ENCODE results near the gene CLDN25.

The CLDN25 gene

GRCh38 chr11:113814181-113814580 lies 34.6 kb downstream of the CLDN25 start:
- DNase-seq = no peak

- no peak for DNase-seq
These were observed 37.6 kb downstream of the CLDN25 start for GRCh38 chr11:113817162-113817561.

- DNase-seq = no peak
These were observed 38.0 kb downstream of the CLDN25 start for GRCh38 chr11:113817626-113818025.

GRCh38 chr11:113818426-113818825 lies 38.8 kb downstream of the CLDN25 start:
- no peak for DNase-seq

GRCh38 chr11:113827477-113827876 lies 47.9 kb downstream of the CLDN25 start:
- DNase-seq = no peak

GRCh38 chr11:113828191-113828590 lies 48.6 kb downstream of the CLDN25 start:
- no peak for DNase-seq

- no peak for DNase-seq
These were observed 50.2 kb downstream of the CLDN25 start for GRCh38 chr11:113829751-113830150.

Measured in HCEC 1CT (cell line).